Measurements from ENCODE around the gene METAP1D.

The METAP1D gene

GRCh38 chr2:172098650-172099471 is 99.1 kb downstream of the METAP1D start:
- FAIRE-seq, result no peak
- DNase-seq (ENCODE audit: extremely low spot score, insufficient read length, low read depth), result no peak

- DNase-seq (ENCODE audit: extremely low spot score, insufficient read length, low read depth) (no peak), FAIRE-seq (no peak)
Observed at GRCh38 chr2:172099472-172100079, 99.8 kb downstream of the METAP1D start.

GRCh38 chr2:172100080-172100934 is 100.6 kb downstream of the METAP1D start:
- DNase-seq (ENCODE audit: extremely low spot score, insufficient read length, low read depth), result no peak
- no peak for FAIRE-seq

- FAIRE-seq, result no peak
- no peak for DNase-seq (ENCODE audit: extremely low spot score, insufficient read length, low read depth)
Observed at GRCh38 chr2:172100935-172101820, 101.4 kb downstream of the METAP1D start.

- no peak for DNase-seq (ENCODE audit: extremely low spot score, insufficient read length, low read depth)
- no peak for FAIRE-seq
Observed at GRCh38 chr2:172101821-172102390, 102.2 kb downstream of the METAP1D start.

- FAIRE-seq (peak; percentile 33), DNase-seq (ENCODE audit: extremely low spot score, insufficient read length, low read depth) (peak; percentile 71)
Observed at GRCh38 chr2:172102391-172103359, 102.9 kb downstream of the METAP1D start, which contains the start of gene DLX2. DLX2 (minus strand) TSS chr2:172102900; CDS start chr2:172102538, 362 bp downstream.

- FAIRE-seq (peak; percentile 78), DNase-seq (ENCODE audit: extremely low spot score, insufficient read length, low read depth) (peak; percentile 60)
Observed at GRCh38 chr2:172103471-172104272, 103.9 kb downstream of the METAP1D start.

- no peak for FAIRE-seq
- DNase-seq (ENCODE audit: extremely low spot score, insufficient read length, low read depth), result no peak
Observed at GRCh38 chr2:172105471-172106107, 105.8 kb downstream of the METAP1D start.

- DNase-seq (ENCODE audit: extremely low spot score, insufficient read length, low read depth) (no peak), FAIRE-seq (no peak)
Observed at GRCh38 chr2:172106108-172106961, 106.6 kb downstream of the METAP1D start.

GRCh38 chr2:172107690-172108586 is 108.2 kb downstream of the METAP1D start:
- DNase-seq (ENCODE audit: extremely low spot score, insufficient read length, low read depth), result no peak
- FAIRE-seq, result no peak

- no peak for DNase-seq (ENCODE audit: extremely low spot score, insufficient read length, low read depth)
- no peak for FAIRE-seq
Observed at GRCh38 chr2:172108587-172108930, 108.8 kb downstream of the METAP1D start.

GRCh38 chr2:172109256-172109987 is 109.7 kb downstream of the METAP1D start:
- FAIRE-seq (no peak), DNase-seq (ENCODE audit: extremely low spot score, insufficient read length, low read depth) (no peak)

GRCh38 chr2:172109988-172110811 is 110.4 kb downstream of the METAP1D start:
- DNase-seq (ENCODE audit: extremely low spot score, insufficient read length, low read depth) (no peak), FAIRE-seq (no peak)

- FAIRE-seq (no peak), DNase-seq (ENCODE audit: extremely low spot score, insufficient read length, low read depth) (no peak)
Observed at GRCh38 chr2:172113617-172114016, 113.9 kb downstream of the METAP1D start.

Measured in GM18507 (cell line).